GM19438 (cell line): ENCODE data around the gene RACGAP1.

Experiments used
- ATAC-seq: cut with Tn5 transposase; IDR thresholded peaks from one replicate; pipeline ENCODE4 v1.9.1; 2021; ENCODE audit warnings: low read depth; ENCODE audit not compliant: unreplicated experiment

RACGAP1 gene

GRCh38 chr12:49972641-49973360, 52.5 kb downstream of the RACGAP1 start, which contains the start of gene AQP6:
AQP6 (plus strand) TSS chr12:49972947; CDS start chr12:49973174, 227 bp downstream.
- no peak for ATAC-seq

GRCh38 chr12:49972129-49972528, 53.2 kb downstream of the RACGAP1 start:
- ATAC-seq: no peak

- no peak for ATAC-seq
These were observed 54.2 kb downstream of the RACGAP1 start for GRCh38 chr12:49971141-49971540.

- ATAC-seq: no peak
These were observed 54.6 kb downstream of the RACGAP1 start for GRCh38 chr12:49970658-49971057.

GRCh38 chr12:49969651-49970429, 55.5 kb downstream of the RACGAP1 start:
- ATAC-seq: no peak

- no peak for ATAC-seq
These were observed 56.3 kb downstream of the RACGAP1 start for GRCh38 chr12:49969027-49969426.

GRCh38 chr12:49968471-49968870, 56.8 kb downstream of the RACGAP1 start:
- ATAC-seq: no peak

- peak; percentile 16 for ATAC-seq
These were observed 57.5 kb downstream of the RACGAP1 start for GRCh38 chr12:49967777-49968250.

- peak; percentile 85 for ATAC-seq
These were observed 58.1 kb downstream of the RACGAP1 start for GRCh38 chr12:49967042-49967776.

GRCh38 chr12:49966511-49967041, 58.7 kb downstream of the RACGAP1 start:
- ATAC-seq: no peak

GRCh38 chr12:49965836-49966235, 59.5 kb downstream of the RACGAP1 start:
- ATAC-seq: no peak

- no peak for ATAC-seq
These were observed 60.3 kb downstream of the RACGAP1 start for GRCh38 chr12:49964849-49965624.

- no peak for ATAC-seq
These were observed 61.1 kb downstream of the RACGAP1 start for GRCh38 chr12:49963976-49964815.

GRCh38 chr12:49962861-49963765, 62.2 kb downstream of the RACGAP1 start:
- no peak for ATAC-seq

GRCh38 chr12:49961993-49962764, 63.1 kb downstream of the RACGAP1 start:
- no peak for ATAC-seq

GRCh38 chr12:49961111-49961922, 64.0 kb downstream of the RACGAP1 start, which contains the start of gene AQP5:
AQP5 (plus strand) TSS chr12:49961872; CDS start chr12:49962018, 146 bp downstream.
- no peak for ATAC-seq
